IMR-90 (cell line): ENCODE data around the gene STUB1. TPM values are rescaled to one million over a fixed set of nuclear protein-coding genes. Genes with fewer than 3 reads are reported as not detected.
A peak's percentile ranks its signal among the peaks of the same experiment; 100 is the strongest.

Experiments
- ATAC-seq: fragments of 200-7000 bp; cut with Tn5 transposase; 2 replicates; pipeline ENCODE4 v1.9.1; 2020; ENCODE audit warnings: low read depth, mild to moderate bottlenecking, moderate library complexity
- BruUV-seq: library from RNA; stranded (reverse); fragments of 400-500 nt; replicated peaks from 2 replicates; lab custom pipeline; 2021; lab: Mats Ljungman, UMichigan
- CTCF ChIA-PET: fragments of 300-600 bp; formaldehyde crosslinking; extraction: SDS; loops from one replicate; lab custom pipeline; 2021; ENCODE audit warnings: antibody characterized with exemption; lab: Yijun Ruan, JAX
- POLR2A ChIA-PET: fragments of 300-600 bp; sonication (Branson Sonifier 250); formaldehyde crosslinking; loops from one replicate; lab custom pipeline; 2022; ENCODE audit warnings: antibody characterized with exemption; ENCODE audit not compliant: unreplicated experiment; lab: Charles Lee
- DNase-seq: peaks from one replicate; pipeline ENCODE4 v3.0.0; 2013
- H2AFZ ChIP-seq: replicated peaks from 2 replicates; pipeline ENCODE3; 2013; ENCODE audit warnings: low read length, mild to moderate bottlenecking; ENCODE audit not compliant: poor library complexity
- H2AK5ac ChIP-seq: 2 replicates; pipeline ENCODE4 v1.6.1; 2013; ENCODE audit warnings: low read depth, low read length, inconsistent platforms
- H2AK9ac ChIP-seq: replicated peaks from 2 replicates; pipeline ENCODE3; 2013; ENCODE audit warnings: mild to moderate bottlenecking, low read depth, low read length, moderate library complexity; ENCODE audit not compliant: poor library complexity
- H2BK120ac ChIP-seq: 2 replicates; pipeline ENCODE4 v1.6.1; 2013; ENCODE audit warnings: low read depth, low read length, inconsistent platforms
- H2BK15ac ChIP-seq: 3 replicates; pipeline ENCODE4 v1.6.1; 2013; ENCODE audit warnings: low read depth, low read length, inconsistent platforms
- H2BK20ac ChIP-seq: 2 replicates; pipeline ENCODE4 v1.6.1; 2013; ENCODE audit warnings: low read depth, mild to moderate bottlenecking, inconsistent platforms, low read length, moderate library complexity
- H2BK5ac ChIP-seq: 2 replicates; pipeline ENCODE4 v1.6.1; 2013; ENCODE audit warnings: mild to moderate bottlenecking, low read depth, low read length, inconsistent platforms; ENCODE audit not compliant: poor library complexity, severe bottlenecking
- H3K14ac ChIP-seq: replicated peaks from 2 replicates; pipeline ENCODE4 v1.6.1; 2013; ENCODE audit warnings: low read depth, low read length, inconsistent platforms
- H3K18ac ChIP-seq: 2 replicates; pipeline ENCODE4 v1.6.1; 2013; ENCODE audit warnings: low read depth, low read length, control low read depth
- H3K23ac ChIP-seq: 2 replicates; pipeline ENCODE4 v1.6.1; 2013; ENCODE audit warnings: low read depth, low read length, inconsistent platforms
- H3K27ac ChIP-seq: 2 replicates; pipeline ENCODE4 v1.5.1; 2013; ENCODE audit warnings: mild to moderate bottlenecking, control low read depth, low read length; ENCODE audit not compliant: insufficient read depth
- H3K27me3 ChIP-seq: 2 replicates; pipeline ENCODE4 v1.6.1; 2013; ENCODE audit warnings: low read length; ENCODE audit not compliant: control insufficient read depth, insufficient read depth
- H3K36me3 ChIP-seq: 2 replicates; pipeline ENCODE4 v1.6.1; 2013; ENCODE audit warnings: low read length, mixed read lengths; ENCODE audit not compliant: control insufficient read depth, insufficient read depth
- H3K4ac ChIP-seq: 2 replicates; pipeline ENCODE4 v1.6.1; 2013; ENCODE audit warnings: low read depth, low read length, inconsistent platforms
- H3K4me1 ChIP-seq: 2 replicates; pipeline ENCODE4 v1.6.1; 2013; ENCODE audit warnings: low read length, mixed read lengths; ENCODE audit not compliant: control insufficient read depth, insufficient read depth
- H3K4me2 ChIP-seq: 2 replicates; pipeline ENCODE4 v1.6.1; 2013; ENCODE audit warnings: low read depth, mild to moderate bottlenecking, control low read depth, low read length, moderate library complexity
- H3K4me3 ChIP-seq: 2 replicates; pipeline ENCODE4 v1.5.1; 2013; ENCODE audit warnings: low read depth, mild to moderate bottlenecking, control low read depth, low read length, moderate library complexity; ENCODE audit not compliant: insufficient read depth
- H3K56ac ChIP-seq: 2 replicates; pipeline ENCODE4 v1.6.1; 2013; ENCODE audit warnings: low read length, inconsistent platforms; ENCODE audit not compliant: insufficient read depth; ENCODE audit errors: extremely low read depth
- H3K79me1 ChIP-seq, 2 experiments: 2 replicates each; pipeline ENCODE4 v1.6.1; 2013; ENCODE audit warnings: low read length in 2 of 2, inconsistent platforms in 1 of 2, low read depth in 1 of 2
- H3K9ac ChIP-seq: 2 replicates; pipeline ENCODE4 v1.6.1; 2013; ENCODE audit warnings: low read depth, low read length, control low read depth
- H3K9me1 ChIP-seq: 2 replicates; pipeline ENCODE4 v1.6.1; 2013; ENCODE audit warnings: low read length, inconsistent platforms; ENCODE audit not compliant: insufficient read depth
- H3K9me3 ChIP-seq: 2 replicates; pipeline ENCODE4 v1.6.1; 2013; ENCODE audit warnings: low read length; ENCODE audit not compliant: control insufficient read depth, insufficient read depth
- H4K20me1 ChIP-seq: 2 replicates; pipeline ENCODE4 v1.6.1; 2013; ENCODE audit warnings: low read length, inconsistent platforms; ENCODE audit not compliant: insufficient read depth
- H4K5ac ChIP-seq: 2 replicates; pipeline ENCODE4 v1.6.1; 2013; ENCODE audit warnings: mild to moderate bottlenecking, low read depth, low read length, control low read depth
- H4K8ac ChIP-seq, 2 experiments: 2 replicates each; pipeline ENCODE4 v1.6.1; 2013; ENCODE audit warnings: low read depth in 2 of 2, low read length in 2 of 2, control low read depth in 1 of 2, inconsistent platforms in 1 of 2
- H4K91ac ChIP-seq: 2 replicates; pipeline ENCODE4 v1.6.1; 2013; ENCODE audit warnings: low read depth, low read length, inconsistent platforms; ENCODE audit not compliant: insufficient read depth
- CHD1 ChIP-seq: IDR thresholded peaks from 2 replicates; pipeline ENCODE4 v1.6.1; 2012; ENCODE audit warnings: low read depth, low read length, improper control_type of control experiment
- CTCF ChIP-seq: conservative IDR thresholded peaks from 2 replicates; pipeline ENCODE4 v1.5.1; 2012; ENCODE audit warnings: mild to moderate bottlenecking, low read depth, low read length, improper control_type of control experiment
- WGBS, 2 experiments: methylation state at CpG; one replicate each; pipeline versions ENCODE4 v1.1.5 to v1.1.7; 2013; ENCODE audit warnings: missing lambda C conversion rate in 2 of 2; ENCODE audit not compliant: insufficient read length in 1 of 2; ENCODE audit errors: extremely low coverage in 2 of 2; 5-methylcytosine and 5-hydroxymethylcytosine counted together
- dilution Hi-C: fragments of 300-500 bp; cut with HindIII; formaldehyde crosslinking; loops from one replicate; pipeline ENCODE4 v1.14.3; 2018; ENCODE audit warnings: low sequenced_read_pairs; ENCODE audit not compliant: unreplicated experiment
- in situ Hi-C: fragments of 300-500 bp; cut with MboI; formaldehyde crosslinking; loops from 3 replicates; pipeline ENCODE4 v1.14.3; 2019; ENCODE audit warnings: low sequenced_read_pairs, inconsistent platforms, mixed read lengths
- intact Hi-C: fragments of 100-400 bp; cut with micrococcal nuclease; formaldehyde crosslinking; loops from 2 replicates; pipeline ENCODE4 v1.10.0; 2022
- polyA plus RNA-seq, 3 experiments: library from polyadenylated mRNA; depleted of rRNA; stranded (reverse); fragments of >200 nt; gene quantifications; 2 replicates each; pipeline ENCODE4 v1.2.3, GENCODE V29; 2012; ENCODE audit warnings: low replicate concordance in 1 of 3
- total RNA-seq: library from RNA; depleted of rRNA; stranded (reverse); fragments of >200 nt; gene quantifications from 2 replicates; pipeline ENCODE4 v1.2.3, GENCODE V29; 2012

Gene STUB1
- total and polyA plus RNA-seq, 2 of the 4 experiments (the other 2 are of a cell fraction): 183 to 186 TPM

GRCh38 chr16:685967-686366 is 5.8 kb downstream of the STUB1 start:
- H2AFZ ChIP-seq: no peak overlapping the region
- no peak overlapping the region for H2BK20ac ChIP-seq
- 94% methylated on average over 3 of the region's 10 CpGs; no CpG with 5 or more reads in 1 of the 2 experiments for WGBS, 2 experiments
- POLR2A ChIA-PET: interaction anchor here (0.5 kb wide), 1 partner anchor 102 kb away, joined by 4 read pairs; the partner anchor contains the start of gene RPUSD1
- no peaks in the 10 kb centered on the region for H3K27me3 ChIP-seq
- peak; percentile 35; the same call in 1 of the 2 replicates for TF ChIP-seq CTCF
- no peak for TF ChIP-seq CHD1
- CTCF ChIA-PET: no interaction called here
- no peak overlapping the region for H3K27ac ChIP-seq
- H3K9me1 ChIP-seq: peaks cover 13% of the 10 kb centered on the region
- peak overlapping the region; percentile 16 for H2AK9ac ChIP-seq
- no peak overlapping the region for H3K14ac ChIP-seq
- H3K36me3 ChIP-seq: peaks cover 41% of the 10 kb centered on the region
- H3K56ac ChIP-seq: no peak overlapping the region
- no TSS peak for BruUV-seq
- no peak overlapping the region for H2AK5ac ChIP-seq
- no peak overlapping the region for H3K18ac ChIP-seq
- H3K9ac ChIP-seq: no peak overlapping the region
- H4K8ac ChIP-seq: no peak overlapping the region
- H4K91ac ChIP-seq: no peak overlapping the region
- in situ Hi-C loops (no loop called here), intact Hi-C loops (no loop called here), dilution Hi-C loops (no loop called here)
- H3K23ac ChIP-seq: no peak overlapping the region
- H3K79me1 ChIP-seq: peaks cover 19 to 61% of the 10 kb centered on the region in 2 experiments
- no peak overlapping the region for H2BK15ac ChIP-seq
- no peak overlapping the region for H3K4me2 ChIP-seq
- H3K9me3 ChIP-seq: no peaks in the 10 kb centered on the region
- H2BK5ac ChIP-seq: no peak overlapping the region
- no peak overlapping the region for H4K5ac ChIP-seq
- no peak overlapping the region for H2BK120ac ChIP-seq
- H3K4me1 ChIP-seq: peaks cover 29% of the 10 kb centered on the region
- DNase-seq (peak; percentile 13), ATAC-seq (no peak)
- H3K4me3 ChIP-seq: no peak overlapping the region
- H4K20me1 ChIP-seq: peaks cover 24% of the 10 kb centered on the region
- H3K4ac ChIP-seq: no peak overlapping the region
